NB4 (cell line): Measurements from ENCODE around the gene SCGB1D1.

Experiments used
- DNase-seq: peaks from one replicate; pipeline ENCODE4 v3.0.0; 2010; ENCODE audit warnings: low read depth
- H3K4me3 ChIP-seq: one replicate; pipeline ENCODE4 v1.5.1; 2011; ENCODE audit warnings: mild to moderate bottlenecking, low read depth, low read length, moderate library complexity
- CTCF ChIP-seq: IDR thresholded peaks from one replicate; pipeline ENCODE4 v1.5.1; 2012; ENCODE audit warnings: low read depth, low read length
- MYC ChIP-seq: IDR thresholded peaks from 2 replicates; pipeline ENCODE4 v1.6.1; 2011; ENCODE audit warnings: low read depth, low read length
- POLR2A ChIP-seq: IDR thresholded peaks from 2 replicates; pipeline ENCODE4 v1.6.1; 2011; ENCODE audit warnings: mild to moderate bottlenecking; ENCODE audit not compliant: insufficient read length; ENCODE audit errors: extremely low read depth
- TF ChIP-seq, protein P1 (sequence below): IDR thresholded peaks from 2 replicates; pipeline ENCODE4 v1.6.1; 2011; ENCODE audit warnings: low read depth, low read length

SCGB1D1 gene

GRCh38 chr11:62241095-62241494 is 51.1 kb downstream of the SCGB1D1 start:
- H3K4me3 ChIP-seq: no peak overlapping the region
- TF ChIP-seq, protein P1, sequence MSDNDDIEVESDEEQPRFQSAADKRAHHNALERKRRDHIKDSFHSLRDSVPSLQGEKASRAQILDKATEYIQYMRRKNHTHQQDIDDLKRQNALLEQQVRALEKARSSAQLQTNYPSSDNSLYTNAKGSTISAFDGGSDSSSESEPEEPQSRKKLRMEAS: no peak
- TF ChIP-seq POLR2A (no peak), MYC (no peak), CTCF (no peak)
- DNase-seq: no peak

- no peak within 1 kb of the TSS for H3K4me3 ChIP-seq
- TF ChIP-seq, protein P1: no peak
- TF ChIP-seq CTCF (no peak), POLR2A (no peak), MYC (no peak)
- no peak for DNase-seq
These were observed 52.0 kb downstream of the SCGB1D1 start, which contains the start of gene SCGB1D2 for GRCh38 chr11:62242021-62242420. Gene SCGB1D2 (plus strand): TSS chr11:62242239. CDS start chr11:62242308, 69 bp downstream.
